ENCODE results near the gene GNAS. TPM values are rescaled to one million over a fixed set of nuclear protein-coding genes. Genes with fewer than 3 reads are reported as not detected.

The GNAS gene
- total and polyA plus RNA-seq, 9 of the 15 experiments (the other 6 are each of a cell fraction or from before 2014, with no cell fraction given) = 128 to 648 (median 266) TPM

DNA sequence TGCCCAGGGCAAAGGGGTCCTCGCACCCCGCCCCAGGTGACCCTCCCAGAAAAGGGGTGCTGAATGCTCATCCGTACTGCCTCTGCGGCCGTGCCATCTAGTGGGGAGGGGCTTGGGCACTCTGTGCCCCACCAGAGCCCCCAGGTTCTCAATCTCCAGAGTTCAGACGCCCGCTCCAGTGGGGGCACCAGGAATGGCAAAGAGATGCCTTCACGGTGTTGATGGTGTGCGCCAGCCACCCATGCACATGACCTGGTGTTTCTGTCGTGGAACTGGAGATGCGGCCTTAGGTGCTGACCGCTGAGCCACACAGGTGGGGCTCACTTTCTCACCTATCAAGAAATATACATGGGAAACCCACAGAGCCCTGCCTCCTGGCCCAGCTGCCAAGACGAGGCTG, 32.6 kb upstream of the GNAS start:
- in situ Hi-C loops (cut with MboI) = loop anchor here (10.0 to 25.0 kb wide), 2 partner anchors 345 to 583 kb away; partner anchors contain the start of gene ANKRD60
- FAIRE-seq = no peak
- TF ChIP-seq, protein P1, sequence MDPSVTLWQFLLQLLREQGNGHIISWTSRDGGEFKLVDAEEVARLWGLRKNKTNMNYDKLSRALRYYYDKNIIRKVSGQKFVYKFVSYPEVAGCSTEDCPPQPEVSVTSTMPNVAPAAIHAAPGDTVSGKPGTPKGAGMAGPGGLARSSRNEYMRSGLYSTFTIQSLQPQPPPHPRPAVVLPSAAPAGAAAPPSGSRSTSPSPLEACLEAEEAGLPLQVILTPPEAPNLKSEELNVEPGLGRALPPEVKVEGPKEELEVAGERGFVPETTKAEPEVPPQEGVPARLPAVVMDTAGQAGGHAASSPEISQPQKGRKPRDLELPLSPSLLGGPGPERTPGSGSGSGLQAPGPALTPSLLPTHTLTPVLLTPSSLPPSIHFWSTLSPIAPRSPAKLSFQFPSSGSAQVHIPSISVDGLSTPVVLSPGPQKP (CRISPR knock-in tag; IDR thresholded peaks at IDR 0.05) = no peak
- TF ChIP-seq, protein P2, sequence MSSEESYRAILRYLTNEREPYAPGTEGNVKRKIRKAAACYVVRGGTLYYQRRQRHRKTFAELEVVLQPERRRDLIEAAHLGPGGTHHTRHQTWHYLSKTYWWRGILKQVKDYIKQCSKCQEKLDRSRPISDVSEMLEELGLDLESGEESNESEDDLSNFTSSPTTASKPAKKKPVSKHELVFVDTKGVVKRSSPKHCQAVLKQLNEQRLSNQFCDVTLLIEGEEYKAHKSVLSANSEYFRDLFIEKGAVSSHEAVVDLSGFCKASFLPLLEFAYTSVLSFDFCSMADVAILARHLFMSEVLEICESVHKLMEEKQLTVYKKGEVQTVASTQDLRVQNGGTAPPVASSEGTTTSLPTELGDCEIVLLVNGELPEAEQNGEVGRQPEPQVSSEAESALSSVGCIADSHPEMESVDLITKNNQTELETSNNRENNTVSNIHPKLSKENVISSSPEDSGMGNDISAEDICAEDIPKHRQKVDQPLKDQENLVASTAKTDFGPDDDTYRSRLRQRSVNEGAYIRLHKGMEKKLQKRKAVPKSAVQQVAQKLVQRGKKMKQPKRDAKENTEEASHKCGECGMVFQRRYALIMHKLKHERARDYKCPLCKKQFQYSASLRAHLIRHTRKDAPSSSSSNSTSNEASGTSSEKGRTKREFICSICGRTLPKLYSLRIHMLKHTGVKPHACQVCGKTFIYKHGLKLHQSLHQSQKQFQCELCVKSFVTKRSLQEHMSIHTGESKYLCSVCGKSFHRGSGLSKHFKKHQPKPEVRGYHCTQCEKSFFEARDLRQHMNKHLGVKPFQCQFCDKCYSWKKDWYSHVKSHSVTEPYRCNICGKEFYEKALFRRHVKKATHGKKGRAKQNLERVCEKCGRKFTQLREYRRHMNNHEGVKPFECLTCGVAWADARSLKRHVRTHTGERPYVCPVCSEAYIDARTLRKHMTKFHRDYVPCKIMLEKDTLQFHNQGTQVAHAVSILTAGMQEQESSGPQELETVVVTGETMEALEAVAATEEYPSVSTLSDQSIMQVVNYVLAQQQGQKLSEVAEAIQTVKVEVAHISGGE (CRISPR knock-in tag; IDR thresholded peaks at IDR 0.05) = no peak
- TF ChIP-seq RNF219 (CRISPR knock-in tag; IDR thresholded peaks at IDR 0.05) = no peak
- no peak for TF ChIP-seq TRIM28 (IDR thresholded peaks at IDR 0.05)
- TF ChIP-seq ZNF140 (CRISPR knock-in tag; IDR thresholded peaks at IDR 0.05) = no peak
- TF ChIP-seq, protein P3, sequence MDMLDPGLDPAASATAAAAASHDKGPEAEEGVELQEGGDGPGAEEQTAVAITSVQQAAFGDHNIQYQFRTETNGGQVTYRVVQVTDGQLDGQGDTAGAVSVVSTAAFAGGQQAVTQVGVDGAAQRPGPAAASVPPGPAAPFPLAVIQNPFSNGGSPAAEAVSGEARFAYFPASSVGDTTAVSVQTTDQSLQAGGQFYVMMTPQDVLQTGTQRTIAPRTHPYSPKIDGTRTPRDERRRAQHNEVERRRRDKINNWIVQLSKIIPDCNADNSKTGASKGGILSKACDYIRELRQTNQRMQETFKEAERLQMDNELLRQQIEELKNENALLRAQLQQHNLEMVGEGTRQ (CRISPR knock-in tag; IDR thresholded peaks at IDR 0.05) = no peak
- no peak for TF ChIP-seq POLR3A (IDR thresholded peaks at IDR 0.05; ENCODE audit: borderline replicate concordance, extremely low read depth, insufficient read depth, insufficient read length)
- TF ChIP-seq SIN3B (IDR thresholded peaks at IDR 0.05; ENCODE audit: low read depth) = no peak
- no peak for TF ChIP-seq KLF6 (CRISPR knock-in tag; IDR thresholded peaks at IDR 0.05; ENCODE audit: borderline replicate concordance)
- no peak for TF ChIP-seq SRSF7 (optimal IDR thresholded peaks at IDR 0.05; ENCODE audit: low read depth, low read length)
- no peak for TF ChIP-seq ZNF263 (CRISPR knock-in tag; IDR thresholded peaks at IDR 0.05; ENCODE audit: borderline replicate concordance)
- TF ChIP-seq JUND (IDR thresholded peaks at IDR 0.05; ENCODE audit: borderline replicate concordance, low read depth, low read length) = no peak
- no peak for TF ChIP-seq JUND (tag; IDR thresholded peaks at IDR 0.05; ENCODE audit: borderline replicate concordance, low read depth, low read length)
- TF ChIP-seq MXI1 (IDR thresholded peaks at IDR 0.05; ENCODE audit: low read depth, low read length) = no peak

More for the DNA sequence above, 32.6 kb upstream of the GNAS start:
- DNase-seq (ENCODE audit: extremely low read depth in 1 of 4, low spot score in 3 of 4) (no peak), ATAC-seq (no peak)
- Histone ChIP-seq H3K4me1 (replicated peaks in 1 of 2; ENCODE audit: control insufficient read depth in 2 of 2, insufficient read depth in 2 of 2, low read length in 2 of 2) (no peaks in the 10 kb centered on the region), H3K27ac (ENCODE audit: extremely low read depth, low read depth, low read length) (no peak overlapping the region), H3K4me2 (ENCODE audit: insufficient read depth, low read length) (no peak overlapping the region), H3K9ac (ENCODE audit: insufficient read depth in 1 of 2, low read depth in 2 of 2, low read length in 2 of 2) (no peak overlapping the region), H3K36me3 (ENCODE audit: control insufficient read depth, insufficient read depth, low read length) (no peaks in the 10 kb centered on the region), H3K9me1 (ENCODE audit: control insufficient read depth, insufficient read depth, low read length) (no peaks in the 10 kb centered on the region), H3K9me3 (replicated peaks; ENCODE audit: control insufficient read depth, insufficient read depth, low read depth, low read length) (no peaks in the 10 kb centered on the region), H3K79me2 (ENCODE audit: control insufficient read depth, insufficient read depth, low read length) (no peaks in the 10 kb centered on the region), H2AFZ (ENCODE audit: low read depth, low read length) (no peak overlapping the region), H3K27me3 (ENCODE audit: control insufficient read depth in 2 of 2, insufficient read depth in 2 of 2, low read length in 2 of 2) (peaks cover 2 to 71% of the 10 kb centered on the region in 2 experiments; a peak in 4 of 5 replicates), H3K4me3 (no peak overlapping the region), H4K20me1 (replicated peaks; ENCODE audit: control insufficient read depth, insufficient read depth, low read length) (no peaks in the 10 kb centered on the region)
- BruUV-seq (replicated peaks) = no TSS peak
- 6% methylated on average over 12 of the region's 13 CpGs for WGBS (ENCODE audit: insufficient coverage, low coverage, missing lambda C conversion rate)
- ChIA-PET POLR2A (interaction anchor here (0.6 kb wide), 1 partner anchor 60 kb away, joined by 3 read pairs; no protein-coding TSS in a partner anchor), CTCF (ENCODE audit: low intra/inter-chr PET ratio) (no interaction called here)
- intact Hi-C loops (cut with micrococcal nuclease) = no loop called here
